Heart left ventricle (tissue), 13 donors: ENCODE results near the gene PLCXD1.
A peak's percentile ranks its signal among the peaks of the same experiment; 100 is the strongest.

Experiments used
- POLR2A ChIP-seq, 2 donors: fragments of 450-650 bp; IDR thresholded peaks; one replicate each; pipeline ENCODE4 v1.6.1; 2017; ENCODE audit warnings: antibody characterized with exemption in 2 of 2, mild to moderate bottlenecking in 2 of 2, moderate library complexity in 2 of 2
- TF ChIP-seq, protein P1 (sequence below), 12 donors: fragments of 200-600 bp; sonication (generic) in 4 of 12; IDR thresholded peaks; one replicate each; pipeline versions ENCODE4 v1.5.0 to v1.8.0; 2018 to 2022; ENCODE audit warnings: antibody characterized with exemption in 12 of 12, mild to moderate bottlenecking in 5 of 12
- donor health status: ischemic (EF 13 %, LVEDD 7.1; RV severe dilation, severe dysfunction).
- donor health status: DM: no; HTN: yes; CAD: no.
- donor health status: DM: no; HTN: no; CAD: no.
- donor health status: ischemic (EF 25% LVEDD 6.9; RV normal size, moderate dysfunction).
- donor health status: ischemic (EF 25% LVEDD 5.7; RV mildly dilated, moderate dysfunction).
- donor health status: ischemic (EF 35%, LVEDD 5.7; RV mildly dilated, moderate dysfunction).
- donor health status: nonischemic (EF 11% LVEDD 7.7; RV severe dilation, severe dysfunction).
- donor health status: DM: yes; HTN: yes; CAD: no.
- donor health status: PGD.
- donor health status: ischemic (EF 29% LVEDD 5.4; RV normal size, mild dysfunction).
- donor health status: nonischemic (EF 23%, LVEDD 6.1; RV moderate dilation, normal function).

DNA sequence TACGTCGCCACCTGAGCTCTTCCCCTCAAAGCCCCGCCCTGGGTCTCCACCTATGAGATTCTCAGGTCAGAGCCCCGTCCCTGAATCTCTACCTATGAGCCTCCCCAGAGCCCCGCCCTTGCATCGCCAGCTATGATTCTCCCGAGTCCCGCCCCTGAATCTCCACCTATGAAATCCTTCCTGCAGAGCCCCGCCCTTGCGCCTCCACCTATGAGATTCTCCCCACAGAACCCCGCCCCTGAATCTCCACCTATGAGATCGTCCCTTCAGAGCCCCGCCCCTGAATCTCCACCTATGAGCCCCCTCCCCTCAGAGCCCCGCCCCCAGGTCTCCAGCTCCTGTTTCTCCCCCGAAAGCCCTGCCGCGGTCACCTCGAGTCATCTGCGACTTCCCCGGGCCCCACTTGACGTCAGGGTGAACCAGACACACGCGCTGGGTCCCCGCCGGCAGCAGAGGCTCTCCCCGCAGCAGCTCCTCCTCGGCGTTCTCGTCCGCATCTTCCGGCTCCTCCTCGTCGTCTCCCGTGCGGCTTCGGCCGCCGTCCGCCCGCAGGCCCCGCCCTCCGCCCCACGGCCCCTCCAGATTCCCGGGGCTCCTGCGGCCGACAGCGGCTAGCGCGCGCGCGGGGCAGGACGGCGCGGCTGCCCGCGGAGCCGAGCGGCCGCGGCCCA is 37.0 kb downstream of the PLCXD1 start:
- TF ChIP-seq, protein P1, sequence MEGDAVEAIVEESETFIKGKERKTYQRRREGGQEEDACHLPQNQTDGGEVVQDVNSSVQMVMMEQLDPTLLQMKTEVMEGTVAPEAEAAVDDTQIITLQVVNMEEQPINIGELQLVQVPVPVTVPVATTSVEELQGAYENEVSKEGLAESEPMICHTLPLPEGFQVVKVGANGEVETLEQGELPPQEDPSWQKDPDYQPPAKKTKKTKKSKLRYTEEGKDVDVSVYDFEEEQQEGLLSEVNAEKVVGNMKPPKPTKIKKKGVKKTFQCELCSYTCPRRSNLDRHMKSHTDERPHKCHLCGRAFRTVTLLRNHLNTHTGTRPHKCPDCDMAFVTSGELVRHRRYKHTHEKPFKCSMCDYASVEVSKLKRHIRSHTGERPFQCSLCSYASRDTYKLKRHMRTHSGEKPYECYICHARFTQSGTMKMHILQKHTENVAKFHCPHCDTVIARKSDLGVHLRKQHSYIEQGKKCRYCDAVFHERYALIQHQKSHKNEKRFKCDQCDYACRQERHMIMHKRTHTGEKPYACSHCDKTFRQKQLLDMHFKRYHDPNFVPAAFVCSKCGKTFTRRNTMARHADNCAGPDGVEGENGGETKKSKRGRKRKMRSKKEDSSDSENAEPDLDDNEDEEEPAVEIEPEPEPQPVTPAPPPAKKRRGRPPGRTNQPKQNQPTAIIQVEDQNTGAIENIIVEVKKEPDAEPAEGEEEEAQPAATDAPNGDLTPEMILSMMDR (IDR thresholded peaks at IDR 0.05): no peak
- TF ChIP-seq POLR2A (IDR thresholded peaks at IDR 0.05): peak in 1 of 2 donors; percentile 34
